COR-L47 (cell line): ENCODE measurements around the gene RABL6.
A peak's percentile ranks its signal among the peaks of the same experiment; 100 is the strongest.
"Not testable (repeated sequence)": the region's sequence is repeated elsewhere in the genome, so short reads cannot be mapped to it uniquely, and the experiment has no call there.

Experiments
- DNase-seq: peaks from one replicate; lab custom pipeline; 2025; lab: John Stamatoyannopoulos, UW

RABL6 gene, protein sequence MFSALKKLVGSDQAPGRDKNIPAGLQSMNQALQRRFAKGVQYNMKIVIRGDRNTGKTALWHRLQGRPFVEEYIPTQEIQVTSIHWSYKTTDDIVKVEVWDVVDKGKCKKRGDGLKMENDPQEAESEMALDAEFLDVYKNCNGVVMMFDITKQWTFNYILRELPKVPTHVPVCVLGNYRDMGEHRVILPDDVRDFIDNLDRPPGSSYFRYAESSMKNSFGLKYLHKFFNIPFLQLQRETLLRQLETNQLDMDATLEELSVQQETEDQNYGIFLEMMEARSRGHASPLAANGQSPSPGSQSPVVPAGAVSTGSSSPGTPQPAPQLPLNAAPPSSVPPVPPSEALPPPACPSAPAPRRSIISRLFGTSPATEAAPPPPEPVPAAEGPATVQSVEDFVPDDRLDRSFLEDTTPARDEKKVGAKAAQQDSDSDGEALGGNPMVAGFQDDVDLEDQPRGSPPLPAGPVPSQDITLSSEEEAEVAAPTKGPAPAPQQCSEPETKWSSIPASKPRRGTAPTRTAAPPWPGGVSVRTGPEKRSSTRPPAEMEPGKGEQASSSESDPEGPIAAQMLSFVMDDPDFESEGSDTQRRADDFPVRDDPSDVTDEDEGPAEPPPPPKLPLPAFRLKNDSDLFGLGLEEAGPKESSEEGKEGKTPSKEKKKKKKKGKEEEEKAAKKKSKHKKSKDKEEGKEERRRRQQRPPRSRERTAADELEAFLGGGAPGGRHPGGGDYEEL

DNA sequence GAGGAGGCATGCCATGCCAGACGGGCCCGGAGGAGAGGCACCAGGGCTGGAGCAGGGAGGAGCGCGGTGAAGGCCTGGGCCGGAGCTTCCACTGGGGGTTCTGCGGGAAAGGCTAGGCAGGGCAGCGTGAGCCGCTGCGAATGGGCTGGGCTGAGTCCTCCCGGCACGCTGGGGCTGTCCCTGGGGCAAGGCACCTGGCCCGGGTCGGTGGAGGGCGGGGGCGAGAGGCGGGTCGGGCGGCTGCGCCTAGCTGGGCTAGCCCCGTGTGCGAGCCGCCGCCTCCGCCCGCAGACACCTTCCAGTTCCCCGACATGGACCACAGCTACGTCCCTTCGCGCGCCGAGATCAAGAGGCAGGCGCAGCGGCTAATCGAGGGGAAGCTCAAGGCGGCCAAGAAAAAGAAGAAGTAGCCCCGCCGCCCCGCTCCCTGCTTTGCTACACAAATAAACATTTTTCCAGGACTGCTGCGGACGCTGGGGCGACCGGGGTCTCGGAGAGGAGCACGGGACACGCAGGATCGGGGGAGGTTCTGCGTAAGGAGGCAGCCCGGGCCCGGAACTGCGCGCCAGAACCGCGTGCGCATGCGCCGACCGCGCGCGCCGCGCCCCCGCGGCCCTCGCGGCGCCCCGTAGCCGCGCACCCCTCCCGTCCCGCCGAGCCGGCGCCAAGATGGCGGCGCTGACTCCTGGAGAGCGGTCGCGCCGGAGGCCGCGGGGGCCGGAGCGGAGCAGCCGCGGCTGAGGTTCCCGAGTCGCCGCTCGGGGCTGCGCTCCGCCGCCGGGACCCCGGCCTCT, at the start of gene RABL6:
Gene RABL6, plus strand, starts transcription at position 668 of the 794 bp plus-strand sequence. CDS start 249 bp downstream, outside the sequence.
- peak; percentile 75 for DNase-seq

DNA sequence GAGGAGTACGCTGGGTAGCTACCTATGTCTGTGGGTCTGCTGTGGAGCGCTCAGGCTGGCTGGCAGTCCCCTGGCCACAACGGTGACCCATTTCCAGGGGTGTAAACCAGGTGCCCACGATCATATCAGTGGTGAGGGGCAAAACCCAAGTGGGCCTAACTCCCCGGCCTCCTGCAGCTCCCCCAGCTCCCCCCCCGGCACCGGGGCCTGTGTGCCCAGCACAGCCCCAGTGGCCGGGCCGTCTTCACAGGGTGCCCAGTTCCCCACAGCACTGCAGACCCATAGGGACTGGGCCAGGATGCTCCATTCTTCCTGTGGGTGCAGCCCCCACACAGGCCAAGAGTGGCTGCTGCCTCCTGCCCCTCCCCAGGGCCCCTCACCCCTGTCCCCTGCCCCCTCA, 48.7 kb upstream of the RABL6 start:
- no peak for DNase-seq

GRCh38 chr9:136759436-136760325, 48.1 kb upstream of the RABL6 start:
- no peak for DNase-seq

DNA sequence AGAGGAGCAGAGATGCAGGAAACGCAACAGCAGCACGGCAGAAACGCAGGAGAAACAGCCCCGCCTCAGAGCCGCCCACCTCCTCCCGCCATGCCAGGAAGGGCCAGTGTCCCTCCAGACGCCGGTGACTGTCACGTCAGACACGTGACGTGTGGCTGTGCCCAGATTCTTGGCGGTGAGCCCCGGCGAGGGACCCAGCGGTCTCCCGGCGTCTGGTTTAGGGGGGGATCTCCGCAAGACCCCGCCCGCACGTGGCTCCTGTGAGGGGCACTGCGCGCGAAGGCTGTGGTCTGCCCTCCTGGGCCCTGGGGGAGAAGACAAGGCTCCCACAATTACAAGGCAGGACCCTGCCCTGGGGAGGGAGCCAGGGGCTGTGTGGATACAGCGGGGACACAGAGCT, 47.3 kb upstream of the RABL6 start:
- DNase-seq: no peak

DNA sequence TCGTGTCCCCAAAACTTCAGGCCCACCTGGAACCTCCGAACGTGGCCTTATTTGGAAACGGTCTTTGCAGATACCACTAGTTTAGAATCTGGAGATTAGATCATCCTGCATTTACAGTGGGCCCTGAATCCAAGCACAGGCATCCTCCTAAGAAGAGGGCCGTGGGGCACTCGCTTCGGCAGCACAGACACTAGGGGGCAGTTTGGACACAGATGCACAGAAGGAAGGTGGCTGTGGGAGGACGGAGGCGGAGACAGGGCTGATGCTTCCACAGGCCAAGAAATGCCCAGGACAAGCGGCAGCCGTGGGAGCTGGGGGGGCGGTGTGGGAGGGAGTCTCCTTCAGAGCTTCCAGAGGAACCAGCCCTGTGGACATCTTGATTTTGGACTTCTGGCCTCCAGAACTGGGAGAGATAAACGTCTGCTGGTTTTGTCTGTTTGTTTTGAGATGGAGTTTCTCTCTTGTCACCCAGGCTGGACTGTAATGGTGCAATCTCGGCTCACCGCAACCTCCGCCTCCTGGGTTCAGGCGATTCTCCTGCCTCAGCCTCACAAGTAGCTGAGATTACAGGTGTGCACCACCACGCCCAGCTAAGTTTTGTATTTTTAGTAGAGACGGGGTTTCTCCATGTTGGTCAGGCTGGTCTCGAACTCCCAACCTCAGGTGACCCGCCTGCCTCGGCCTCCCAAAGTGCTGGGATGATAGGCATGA, 46.8 kb upstream of the RABL6 start:
- peak; percentile 52 for DNase-seq

- DNase-seq: no peak
These were observed 46.2 kb upstream of the RABL6 start for GRCh38 chr9:136761545-136761981.

- no peak for DNase-seq
These were observed 45.5 kb upstream of the RABL6 start for GRCh38 chr9:136762221-136762691.

GRCh38 chr9:136762915-136763648, 44.7 kb upstream of the RABL6 start:
- DNase-seq: no peak

DNA sequence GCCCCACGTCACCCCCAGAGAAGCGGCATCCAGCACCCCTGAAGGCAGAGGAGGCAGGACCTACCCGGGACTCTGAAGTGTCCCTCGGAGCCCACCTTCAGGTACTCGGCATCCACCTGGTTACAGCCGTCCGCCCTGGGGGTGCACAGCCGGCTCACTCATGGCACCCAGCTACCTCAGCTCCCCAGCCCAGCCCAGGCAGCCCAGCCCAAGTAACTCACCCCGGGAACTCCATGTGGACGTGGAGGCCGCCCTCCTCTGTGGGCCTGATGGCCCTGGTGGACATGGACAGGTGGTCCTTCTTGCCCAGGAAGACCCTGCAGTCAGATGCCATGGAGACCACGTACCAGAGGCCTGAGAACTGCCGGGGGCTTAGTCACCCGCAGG, 44.1 kb upstream of the RABL6 start:
- no peak for DNase-seq

DNA sequence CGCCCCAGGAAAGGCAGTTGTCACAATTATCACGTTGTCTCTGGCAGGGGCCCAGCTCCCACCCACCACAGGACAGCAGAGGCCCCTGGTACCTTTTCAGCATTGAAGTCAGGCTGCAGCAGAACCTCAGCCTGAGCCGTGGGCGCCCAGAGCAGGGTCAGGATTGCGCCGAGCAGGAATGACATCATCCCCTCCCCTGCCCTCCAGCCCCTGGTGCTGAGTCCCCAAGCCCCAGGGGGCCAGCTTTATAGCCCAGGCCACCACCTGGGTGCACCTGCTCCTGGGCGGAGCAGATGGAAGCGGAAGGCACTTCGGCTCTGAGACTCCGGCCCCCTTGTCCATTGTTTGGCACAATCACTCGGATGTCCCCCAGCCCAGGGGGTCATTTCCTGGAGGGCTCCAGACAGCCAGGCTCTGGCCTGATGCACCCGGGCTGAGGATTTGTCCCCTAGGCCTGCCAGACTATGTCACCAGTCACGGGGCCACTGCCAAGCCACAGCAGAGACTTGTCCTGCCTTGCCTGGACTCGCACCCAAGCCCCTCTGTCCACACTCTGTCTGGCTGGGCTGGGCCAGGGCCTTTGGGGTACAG, 43.4 kb upstream of the RABL6 start, which contains the start of gene LCN15:
Gene LCN15, minus strand, starts transcription at position 218 of the 591 bp plus-strand sequence. Its CDS starts 30 bp downstream, at position 188.
- peak; percentile 83 for DNase-seq

GRCh38 chr9:136765041-136765440, 42.7 kb upstream of the RABL6 start:
- DNase-seq: no peak

DNA sequence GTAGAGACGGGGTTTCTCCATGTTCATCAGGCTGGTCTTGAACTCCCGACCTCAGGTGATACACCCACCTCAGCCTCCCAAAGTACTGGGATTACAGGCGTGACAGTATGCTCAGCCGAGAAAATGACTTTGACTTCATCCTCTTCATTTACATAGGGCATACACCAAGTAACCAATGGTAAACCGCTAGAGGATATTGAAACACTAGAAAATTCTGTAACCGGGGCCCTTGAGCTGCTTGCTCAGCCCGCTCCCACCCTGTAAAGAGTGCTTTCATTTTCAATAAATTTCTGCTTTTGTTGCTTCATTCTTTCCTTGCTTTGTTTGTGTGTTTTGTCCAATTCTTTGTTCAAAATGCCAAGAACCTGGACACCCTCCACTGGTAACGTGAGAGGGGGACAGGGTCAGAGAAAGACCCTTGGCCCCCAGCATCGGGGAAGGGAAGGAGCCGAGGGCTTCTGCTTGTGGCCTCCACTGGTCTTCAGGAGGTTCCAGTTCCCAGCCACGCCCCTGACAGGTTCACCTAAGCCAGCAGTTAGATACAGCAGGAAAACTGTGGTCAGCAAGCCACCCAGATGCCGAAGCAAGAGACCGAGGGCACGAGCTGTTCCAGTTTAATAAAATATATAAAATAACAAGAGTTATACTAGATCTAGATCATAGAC, 41.9 kb upstream of the RABL6 start:
- DNase-seq: not testable (repeated sequence)

GRCh38 chr9:136766410-136767120, 41.2 kb upstream of the RABL6 start:
- peak; percentile 81 for DNase-seq

GRCh38 chr9:136769710-136770191, 38.0 kb upstream of the RABL6 start:
- no peak for DNase-seq

DNA sequence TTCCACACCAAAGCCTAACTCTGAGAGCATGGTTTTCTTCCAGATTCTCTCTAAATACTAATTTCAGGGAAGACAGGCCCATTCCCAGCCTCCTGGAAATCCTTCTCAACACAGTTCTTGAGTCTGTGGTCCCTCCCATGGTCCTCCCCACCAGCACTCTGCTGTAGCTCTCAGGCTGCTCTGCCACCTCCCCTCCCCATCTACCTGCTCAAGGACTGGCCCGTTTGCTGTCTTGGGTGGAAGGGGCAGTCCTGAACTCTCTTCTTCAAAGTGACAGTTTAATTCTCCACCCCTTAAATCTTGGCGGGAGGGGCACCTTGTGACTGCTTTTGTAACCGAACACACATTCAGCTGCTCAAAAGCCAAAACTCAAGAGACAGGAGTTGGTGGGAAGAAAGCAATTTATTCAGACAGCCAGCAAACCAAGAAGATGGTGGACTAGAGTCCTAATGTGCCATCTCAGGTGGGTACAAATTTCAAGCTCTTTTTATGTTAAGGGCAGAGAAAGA, 35.8 kb upstream of the RABL6 start:
- DNase-seq: no peak

GRCh38 chr9:136773386-136774044, 34.2 kb upstream of the RABL6 start:
- no peak for DNase-seq

DNA sequence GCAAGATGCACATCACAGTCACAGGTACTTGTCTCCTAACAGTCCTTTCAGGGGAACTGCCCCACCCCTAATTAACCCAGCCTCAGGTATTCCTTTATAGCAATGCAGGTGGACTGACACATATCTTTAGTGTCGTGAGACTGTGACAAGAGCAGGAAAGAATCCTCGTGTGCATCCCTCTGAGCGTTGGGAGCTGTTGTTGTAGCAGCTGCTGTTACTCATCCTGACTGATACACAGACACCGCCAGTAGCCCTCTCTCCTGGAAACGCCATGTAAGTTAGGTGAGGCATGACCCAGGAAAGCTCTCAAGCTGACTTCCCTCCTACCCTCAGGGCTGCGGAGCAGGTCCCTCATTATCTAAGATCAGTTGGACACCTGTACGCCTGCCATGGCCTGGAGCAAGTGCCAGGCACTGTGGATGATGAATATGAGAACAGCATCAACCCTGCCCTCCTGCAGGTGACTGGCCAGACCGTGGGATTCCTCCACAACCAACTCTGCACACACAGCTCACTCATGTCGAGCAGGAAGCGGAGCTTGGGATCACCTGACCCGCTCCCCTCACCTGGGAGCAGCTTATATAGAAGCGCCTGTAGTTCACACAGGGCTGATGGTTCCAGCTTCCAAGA, 33.2 kb upstream of the RABL6 start:
- no peak for DNase-seq
